Lower leg skin (tissue), 3 donors: ENCODE measurements around the gene SNRPA.

Experiments
- POLR2A ChIP-seq, 2 donors: fragments of 450-650 bp; IDR thresholded peaks; one replicate each; pipeline ENCODE4 v1.6.1; 2016 to 2017; ENCODE audit warnings: antibody characterized with exemption in 2 of 2, mild to moderate bottlenecking in 1 of 2, moderate library complexity in 1 of 2
- TF ChIP-seq, protein P1 (sequence below), 3 donors: fragments of 450-650 bp; IDR thresholded peaks; one replicate each; pipeline ENCODE4 v1.5.1; 2016; ENCODE audit warnings: antibody characterized with exemption in 3 of 3, mild to moderate bottlenecking in 3 of 3, moderate library complexity in 2 of 3

- TF ChIP-seq, protein P1, sequence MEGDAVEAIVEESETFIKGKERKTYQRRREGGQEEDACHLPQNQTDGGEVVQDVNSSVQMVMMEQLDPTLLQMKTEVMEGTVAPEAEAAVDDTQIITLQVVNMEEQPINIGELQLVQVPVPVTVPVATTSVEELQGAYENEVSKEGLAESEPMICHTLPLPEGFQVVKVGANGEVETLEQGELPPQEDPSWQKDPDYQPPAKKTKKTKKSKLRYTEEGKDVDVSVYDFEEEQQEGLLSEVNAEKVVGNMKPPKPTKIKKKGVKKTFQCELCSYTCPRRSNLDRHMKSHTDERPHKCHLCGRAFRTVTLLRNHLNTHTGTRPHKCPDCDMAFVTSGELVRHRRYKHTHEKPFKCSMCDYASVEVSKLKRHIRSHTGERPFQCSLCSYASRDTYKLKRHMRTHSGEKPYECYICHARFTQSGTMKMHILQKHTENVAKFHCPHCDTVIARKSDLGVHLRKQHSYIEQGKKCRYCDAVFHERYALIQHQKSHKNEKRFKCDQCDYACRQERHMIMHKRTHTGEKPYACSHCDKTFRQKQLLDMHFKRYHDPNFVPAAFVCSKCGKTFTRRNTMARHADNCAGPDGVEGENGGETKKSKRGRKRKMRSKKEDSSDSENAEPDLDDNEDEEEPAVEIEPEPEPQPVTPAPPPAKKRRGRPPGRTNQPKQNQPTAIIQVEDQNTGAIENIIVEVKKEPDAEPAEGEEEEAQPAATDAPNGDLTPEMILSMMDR (IDR thresholded peaks at IDR 0.05), result no peak
- no peak for TF ChIP-seq POLR2A (IDR thresholded peaks at IDR 0.05)
Measured at GRCh38 chr19:40742477-40742876, 8.5 kb upstream of the SNRPA start.
